HTR-8/SVneo (cell line): ENCODE measurements around the gene IER3IP1.
A peak's percentile ranks its signal among the peaks of the same experiment; 100 is the strongest.
"Not testable (repeated sequence)": the region's sequence is repeated elsewhere in the genome, so short reads cannot be mapped to it uniquely, and the experiment has no call there.

ENCODE experiments used
- DNase-seq: peaks from one replicate; pipeline ENCODE4 v3.0.0; 2011; ENCODE audit warnings: low spot score, mixed read lengths; ENCODE audit not compliant: insufficient read length
- FAIRE-seq: peaks from 2 replicates; lab custom pipeline; 2011; peaks lifted over from hg19 to GRCh38; lab: Jason Lieb, UNC

IER3IP1 gene, protein sequence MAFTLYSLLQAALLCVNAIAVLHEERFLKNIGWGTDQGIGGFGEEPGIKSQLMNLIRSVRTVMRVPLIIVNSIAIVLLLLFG

DNA sequence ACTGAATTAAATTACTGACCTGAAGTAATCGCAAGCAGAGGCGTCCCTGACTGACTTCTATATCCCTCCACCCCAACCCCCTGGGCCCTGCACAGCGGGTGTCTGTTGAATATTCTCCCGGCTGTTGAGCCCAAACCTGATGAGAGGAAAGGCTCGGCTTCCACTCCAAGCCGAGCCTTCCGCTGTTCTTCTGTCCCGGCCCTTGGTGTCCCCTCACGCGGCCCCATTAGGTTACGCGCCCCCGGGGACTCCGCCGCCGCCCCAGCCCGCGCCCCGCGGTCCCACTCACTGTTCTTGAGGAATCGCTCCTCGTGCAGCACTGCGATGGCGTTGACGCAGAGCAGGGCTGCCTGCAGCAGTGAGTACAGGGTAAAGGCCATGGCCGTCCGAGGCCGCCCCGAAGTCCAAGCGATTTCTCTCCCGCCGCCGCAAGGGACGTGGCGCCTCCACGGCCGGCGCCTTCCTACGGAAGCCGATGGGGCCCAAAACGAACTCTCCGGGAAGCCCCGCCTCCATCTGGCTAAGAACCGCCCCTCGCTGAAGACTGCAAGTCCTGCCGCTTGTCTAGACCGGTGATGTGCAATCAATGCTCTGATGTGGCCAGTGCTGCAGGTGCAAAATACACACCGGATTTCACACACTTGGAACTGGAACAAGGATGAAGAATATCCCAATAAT lies at the start of gene IER3IP1:
Gene IER3IP1 (minus strand): TSS at position 467 of the 678 bp plus-strand sequence. CDS start 87 bp downstream, at position 380.
- DNase-seq (peak; percentile 68), FAIRE-seq (no peak)

DNA sequence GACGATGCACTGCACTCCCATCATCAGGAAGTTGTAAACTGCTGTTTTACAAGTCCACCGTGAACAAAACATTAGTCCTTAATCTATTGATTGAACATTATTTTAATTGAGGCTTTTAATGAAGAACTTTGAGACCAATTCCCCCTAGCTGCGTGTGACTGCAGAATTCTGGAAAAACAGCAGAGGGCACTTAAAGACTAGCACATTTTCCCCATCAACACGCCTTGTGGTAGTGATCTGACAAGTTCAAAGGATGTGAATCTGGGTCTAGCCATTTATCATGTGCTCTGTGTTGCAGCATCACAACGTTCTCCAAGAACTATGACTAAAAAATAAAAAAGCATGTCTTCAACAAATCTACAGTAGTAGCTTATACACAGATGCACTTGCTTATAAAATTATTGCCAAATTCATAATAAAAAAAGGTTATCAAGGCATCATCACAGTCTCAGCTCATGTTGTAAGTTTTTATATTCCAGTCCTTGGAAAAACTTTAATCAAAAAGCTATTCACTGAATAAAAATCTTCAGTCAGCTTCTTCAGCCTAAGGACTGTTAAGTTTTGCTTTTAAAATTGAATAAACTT lies 39.5 kb upstream of the IER3IP1 start:
- DNase-seq: peak; percentile 14
- no peak for FAIRE-seq

DNA sequence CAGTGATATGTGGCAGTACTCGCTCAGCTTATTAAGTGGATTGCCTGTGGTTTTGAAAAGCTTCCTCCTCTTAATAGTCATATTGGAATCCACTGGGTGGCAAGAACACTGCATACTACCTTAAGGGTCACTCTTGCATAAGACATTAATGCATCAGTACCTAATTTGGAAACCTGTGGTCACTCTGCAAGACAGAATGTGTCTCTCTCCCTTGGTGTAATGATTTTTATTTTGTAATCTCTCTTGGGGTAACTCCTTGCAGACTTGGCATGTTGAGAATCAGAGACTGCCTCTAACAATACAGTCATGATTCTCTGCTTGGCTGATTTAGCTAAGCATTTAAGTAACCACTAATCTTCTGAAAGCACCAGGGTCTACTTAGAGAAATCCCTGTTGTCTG lies 33.0 kb upstream of the IER3IP1 start:
- FAIRE-seq: no peak
- no peak for DNase-seq

DNA sequence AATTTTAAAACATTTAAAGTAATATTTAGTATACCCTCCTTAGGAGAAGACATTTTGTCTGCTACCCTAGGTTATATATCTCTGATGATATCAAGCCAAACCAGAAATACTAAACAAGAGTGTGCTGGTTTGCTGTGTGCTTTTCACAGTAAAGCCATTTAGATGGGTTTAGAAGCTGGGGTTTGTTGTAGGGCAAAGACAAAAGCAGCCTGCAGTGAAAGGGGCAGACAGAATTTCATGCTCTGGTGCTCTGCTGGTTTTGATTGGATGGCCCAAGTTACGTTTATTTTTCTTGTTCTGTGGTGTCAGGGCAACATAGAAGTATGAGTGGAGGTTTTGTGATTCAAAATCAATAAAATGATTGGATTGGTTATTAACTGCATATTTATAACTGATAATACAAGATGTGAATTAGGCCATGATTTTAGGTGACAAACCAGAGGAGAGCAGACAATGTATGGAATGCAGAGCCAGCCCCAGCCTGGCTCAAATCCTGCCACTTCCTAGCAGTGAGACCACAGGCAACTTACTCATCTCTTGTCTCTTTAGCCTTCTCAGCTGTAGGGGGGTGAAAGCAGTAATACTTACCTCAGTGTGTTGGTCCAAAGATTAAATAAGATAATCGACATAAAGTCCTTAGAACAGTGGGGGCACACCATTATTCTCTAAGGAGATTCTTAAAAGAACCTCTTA lies 30.9 kb upstream of the IER3IP1 start:
- DNase-seq (no peak), FAIRE-seq (no peak)

DNA sequence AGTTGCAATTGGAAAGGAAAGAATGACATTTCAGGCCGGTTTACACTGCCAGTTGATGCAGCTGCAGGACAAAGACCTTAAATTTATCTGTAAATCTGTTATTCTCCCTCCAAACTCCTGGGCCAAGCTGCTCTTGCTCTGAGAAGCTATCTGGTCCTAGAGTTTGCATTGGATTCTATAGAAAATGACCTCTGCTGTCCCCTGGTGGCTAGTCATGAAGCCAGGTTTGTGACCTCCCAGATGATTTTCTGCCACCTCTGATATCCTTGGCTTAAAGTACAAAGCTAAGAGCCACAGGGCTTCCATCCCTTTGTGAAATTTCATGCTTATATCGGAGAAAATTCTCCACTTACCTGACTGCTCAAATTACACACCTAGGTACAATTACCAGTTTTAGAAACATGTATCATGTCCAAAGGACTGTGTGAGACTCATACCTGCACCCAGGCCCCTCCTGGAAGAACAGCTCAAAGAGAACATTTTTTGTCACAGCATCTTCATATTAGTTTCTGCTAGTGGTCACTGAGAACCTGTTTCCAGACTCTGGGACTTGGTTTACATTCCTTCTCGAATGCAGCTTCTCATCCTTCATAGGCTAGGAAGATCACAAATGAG lies 28.9 kb upstream of the IER3IP1 start:
- DNase-seq: peak; percentile 5
- no peak for FAIRE-seq

DNA sequence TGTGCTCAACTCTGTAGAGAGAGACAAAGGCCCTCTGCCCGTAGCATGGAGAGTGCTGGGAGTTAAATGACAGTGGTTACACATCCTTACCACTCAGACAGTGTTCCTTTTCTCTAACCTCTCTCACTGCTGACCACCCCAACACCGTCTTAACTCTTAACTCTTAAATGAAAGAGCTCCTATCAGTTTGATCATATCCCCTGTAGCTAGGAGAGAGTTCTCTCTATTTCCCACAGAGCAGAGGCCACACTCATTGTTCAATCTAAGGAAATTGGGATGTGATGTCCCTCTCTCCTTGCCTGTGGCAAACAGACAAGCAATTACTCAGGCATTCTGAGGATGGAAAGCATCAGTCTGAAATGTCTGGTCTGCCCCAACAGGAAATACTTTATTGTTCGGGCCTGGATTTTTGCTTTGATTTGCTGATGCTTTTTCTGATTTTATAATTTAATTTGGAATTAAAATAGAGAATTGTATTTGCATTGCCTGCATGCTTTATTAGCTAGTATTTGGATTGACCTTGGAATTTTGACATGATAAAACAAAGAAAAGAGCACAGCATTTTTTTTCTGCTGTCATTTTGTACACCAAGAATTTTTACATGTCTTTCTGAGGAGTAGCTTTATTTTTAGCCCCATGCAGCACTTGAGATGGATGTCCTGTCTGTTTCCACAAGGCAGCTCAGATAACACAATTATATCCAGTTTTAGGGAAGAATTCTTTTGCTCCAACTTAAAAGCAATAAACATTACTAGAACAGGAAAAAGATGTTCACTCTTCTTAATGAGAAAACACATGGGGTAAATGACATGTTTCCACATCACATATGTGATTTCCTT lies 27.7 kb upstream of the IER3IP1 start:
- DNase-seq: no peak
- no peak for FAIRE-seq

DNA sequence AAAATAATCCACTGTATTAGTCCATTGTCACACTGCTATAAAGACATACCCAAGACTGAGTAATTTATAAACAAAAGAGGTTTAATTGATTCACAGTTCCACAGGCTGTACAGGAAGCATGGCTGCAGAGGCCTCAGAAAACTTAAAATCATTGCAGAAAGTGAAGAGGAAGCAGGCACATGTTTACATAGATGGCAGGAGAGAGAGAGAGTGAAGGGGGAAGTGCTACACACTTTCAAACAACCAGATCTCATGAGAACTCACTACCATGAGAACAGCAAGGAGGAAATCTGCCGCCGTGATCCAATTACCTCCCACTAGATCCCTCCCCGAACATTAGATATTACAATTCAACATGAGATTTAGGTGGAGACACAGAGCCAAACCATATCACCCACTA lies 19.8 kb upstream of the IER3IP1 start:
- DNase-seq, FAIRE-seq: not testable (repeated sequence)

DNA sequence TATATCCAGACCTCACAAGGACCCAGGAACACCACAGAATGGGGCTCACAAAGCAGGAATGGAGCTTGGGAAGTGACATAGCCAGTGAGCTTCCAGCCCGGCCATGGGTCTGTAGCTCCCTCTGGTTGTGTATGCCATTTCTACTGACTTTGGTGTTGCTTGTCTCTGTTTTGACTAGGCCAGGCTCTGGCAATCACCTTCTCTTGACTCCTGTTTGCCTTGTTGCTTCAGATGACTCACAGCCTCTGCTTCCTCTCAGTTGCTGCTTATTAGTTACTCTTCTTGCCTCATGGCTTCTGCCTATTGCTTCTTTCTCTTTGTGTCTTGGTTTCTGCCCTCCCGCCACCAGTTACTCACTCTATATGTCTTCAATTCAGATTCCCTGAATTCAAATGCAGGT lies 15.8 kb upstream of the IER3IP1 start:
- FAIRE-seq (no peak), DNase-seq (no peak)

DNA sequence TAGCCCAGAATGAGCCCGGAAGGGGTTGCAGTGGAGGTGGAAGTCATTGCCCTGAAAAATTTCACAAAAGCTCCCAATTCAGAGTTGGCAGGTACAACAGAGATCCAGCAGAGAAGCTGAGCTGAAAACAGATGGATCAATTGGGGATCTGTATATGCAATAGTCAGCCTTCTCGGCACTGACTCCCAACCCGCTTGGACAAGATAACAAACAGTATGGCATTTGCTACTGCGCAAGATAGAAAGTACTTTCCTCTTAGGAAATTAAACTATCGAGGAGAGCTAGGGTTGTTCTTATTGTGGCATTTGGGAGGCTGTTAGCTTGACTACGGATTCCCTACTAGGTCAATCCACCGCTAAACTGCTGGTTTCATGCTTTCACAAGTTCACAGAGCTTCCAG lies 11.6 kb upstream of the IER3IP1 start:
- DNase-seq: no peak
- no peak for FAIRE-seq

DNA sequence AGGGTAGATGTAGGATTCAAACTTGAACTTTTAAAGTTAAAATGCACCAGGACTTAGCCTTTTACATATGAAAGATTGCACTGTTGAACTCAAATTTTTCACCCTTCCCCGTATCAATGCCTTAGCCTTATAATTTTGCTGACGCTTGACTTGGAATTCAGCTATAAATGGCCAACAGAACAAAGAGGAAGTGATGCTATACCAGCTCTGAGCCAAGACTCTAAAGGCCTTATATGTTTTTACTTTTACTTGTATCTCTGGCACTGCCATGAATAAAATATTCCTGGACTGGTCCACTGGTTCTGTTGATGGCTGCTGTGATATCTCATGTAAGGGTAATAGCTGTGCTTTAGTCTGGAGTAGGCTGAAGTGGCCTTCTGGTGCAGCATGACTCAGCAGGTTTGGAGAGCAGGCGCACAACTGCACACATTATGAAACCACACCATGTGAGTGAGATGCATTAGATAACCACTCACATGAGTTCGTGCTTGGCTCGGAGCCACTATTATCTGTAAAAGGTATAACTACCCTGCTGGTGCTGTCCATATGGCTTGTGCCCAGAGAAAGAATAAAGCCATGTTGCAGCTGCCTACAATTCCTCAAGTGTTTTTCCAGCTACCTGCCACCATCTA lies 8.4 kb upstream of the IER3IP1 start:
- FAIRE-seq: no peak
- no peak for DNase-seq

DNA sequence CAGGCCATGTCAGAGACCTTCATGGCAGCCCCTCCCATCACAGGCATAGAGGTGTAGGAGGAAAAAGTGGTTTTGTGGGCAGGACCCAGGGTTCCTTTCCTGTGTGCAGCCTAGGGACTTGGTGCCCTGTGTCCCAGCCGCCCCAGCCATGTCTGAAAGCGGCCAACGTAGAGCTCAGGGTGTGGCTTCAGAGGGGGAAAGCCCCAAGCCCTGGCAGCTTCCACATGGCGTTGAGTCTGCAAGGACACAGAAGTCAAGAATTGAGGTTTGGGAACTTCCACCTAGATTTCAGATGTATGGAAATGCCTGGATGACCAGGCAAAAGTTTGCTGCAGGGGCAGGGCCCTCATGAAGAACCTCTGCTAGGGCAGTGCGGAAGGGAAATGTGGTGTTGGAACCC lies 6.0 kb upstream of the IER3IP1 start:
- FAIRE-seq, DNase-seq: not testable (repeated sequence)

DNA sequence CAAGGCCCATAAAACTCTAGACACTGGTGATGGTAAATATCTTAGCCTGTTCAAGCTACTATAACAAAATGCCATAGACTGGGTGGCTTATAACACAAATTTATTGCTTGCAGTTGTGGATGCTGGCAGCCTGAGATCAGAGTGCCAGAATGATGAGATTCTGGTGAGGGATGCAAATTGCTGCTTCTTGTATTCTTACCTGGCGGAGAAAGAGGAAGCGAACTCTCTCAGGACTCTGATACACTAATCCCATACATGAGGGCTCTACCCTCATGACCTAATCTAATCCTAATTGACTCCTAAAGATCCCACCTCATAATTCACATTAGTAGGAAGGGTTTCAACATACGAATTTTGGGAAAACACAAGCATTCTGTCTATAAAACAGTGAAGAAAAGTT lies 4.6 kb upstream of the IER3IP1 start:
- FAIRE-seq: no peak
- DNase-seq: no peak

DNA sequence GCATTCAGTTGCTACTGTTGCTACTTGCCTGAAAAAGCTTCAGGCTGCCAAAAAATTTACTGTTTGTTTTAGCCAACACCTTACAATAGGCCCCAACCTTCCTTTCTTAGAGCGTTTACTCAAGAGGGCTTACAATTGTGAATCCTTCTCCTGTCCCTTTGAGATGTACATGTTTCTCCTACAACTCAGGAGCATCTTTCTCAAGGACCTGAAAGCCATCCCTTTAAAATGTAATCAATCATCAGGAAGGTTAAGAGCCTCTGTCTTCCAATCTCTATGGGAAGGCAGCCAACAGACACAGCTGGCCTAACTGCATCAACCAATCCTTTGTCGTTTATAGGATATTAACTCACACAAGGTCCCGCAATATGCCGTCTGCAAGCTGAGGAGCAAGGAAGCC lies 3.4 kb upstream of the IER3IP1 start:
- FAIRE-seq (no peak), DNase-seq (no peak)

DNA sequence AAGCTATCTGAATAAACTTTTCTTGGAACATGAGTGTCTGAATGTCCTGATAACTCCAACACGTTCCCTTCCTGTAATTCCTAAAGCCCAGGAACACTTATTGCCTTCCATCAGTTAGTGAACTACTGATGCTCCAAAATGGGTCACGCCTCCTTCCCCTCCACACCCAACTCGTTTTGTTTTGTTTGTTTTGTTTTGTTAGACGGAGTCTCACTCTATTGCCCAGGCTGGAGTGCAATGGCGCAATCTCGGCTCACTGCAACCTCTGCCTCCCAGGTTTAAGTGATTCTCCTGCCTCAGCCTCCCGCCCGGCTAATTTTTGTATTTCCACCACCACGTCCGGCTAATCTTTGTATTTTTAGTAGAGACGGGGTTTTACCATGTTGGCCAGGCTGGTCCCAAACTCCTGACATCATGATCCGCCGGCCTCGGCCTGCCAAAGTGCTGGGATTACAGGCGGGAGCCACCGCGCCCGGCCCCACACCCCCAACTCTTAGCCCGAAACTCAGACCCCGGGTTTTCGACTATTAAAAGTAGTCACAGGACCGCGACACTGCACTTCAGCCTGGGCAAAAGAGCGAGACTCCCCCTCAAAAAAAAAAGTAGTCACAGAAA lies 774 bp downstream of the IER3IP1 start:
- FAIRE-seq: no peak

DNA sequence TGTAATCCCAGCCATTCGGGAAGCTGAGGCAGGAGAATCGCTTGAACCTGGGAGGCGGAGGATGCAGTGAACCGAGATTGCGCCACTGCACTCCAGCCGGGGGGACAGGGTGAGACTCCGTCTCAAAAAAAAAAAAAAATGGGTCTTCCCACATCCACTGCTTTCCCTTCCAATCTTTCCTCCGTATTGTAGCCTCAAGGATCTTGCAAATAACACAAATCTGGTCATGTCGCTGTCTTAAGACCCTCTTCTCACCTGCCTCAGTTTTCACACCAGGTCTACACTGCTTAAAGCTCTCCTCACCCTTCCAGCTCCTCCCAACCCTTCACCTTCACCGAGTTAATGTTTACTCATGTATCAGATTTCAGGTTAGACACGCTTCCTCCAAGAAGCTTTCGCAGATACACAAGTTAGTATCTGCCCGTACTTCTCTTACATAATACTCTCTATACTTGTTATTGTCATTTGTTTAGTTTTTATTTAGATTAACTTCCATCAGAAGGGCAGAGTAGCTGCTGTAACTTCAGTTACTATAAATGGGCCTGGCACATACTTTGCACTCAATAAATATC lies 1.5 kb downstream of the IER3IP1 start:
- DNase-seq: no peak
- FAIRE-seq: no peak

More for the DNA sequence above, 774 bp downstream of the IER3IP1 start:
- no peak for DNase-seq

DNA sequence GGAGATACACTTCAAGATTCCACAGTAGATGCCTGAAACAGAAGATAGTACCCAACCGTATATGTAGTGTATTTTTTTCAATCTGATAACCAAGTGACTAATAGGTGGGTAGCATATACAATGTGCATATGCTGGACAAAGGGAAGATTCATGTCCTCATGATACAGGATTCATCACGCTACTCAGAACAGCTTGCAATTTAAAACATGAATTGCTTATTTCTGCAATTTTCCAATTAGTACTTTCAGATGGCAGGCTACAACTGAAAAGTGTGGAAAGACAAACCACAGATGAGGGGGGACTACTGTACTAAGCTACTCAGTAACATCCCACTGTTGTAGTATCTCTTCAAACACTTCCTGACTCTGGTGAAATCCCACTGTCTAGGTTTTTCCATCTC lies 3.7 kb downstream of the IER3IP1 start:
- FAIRE-seq (no peak), DNase-seq (no peak)

DNA sequence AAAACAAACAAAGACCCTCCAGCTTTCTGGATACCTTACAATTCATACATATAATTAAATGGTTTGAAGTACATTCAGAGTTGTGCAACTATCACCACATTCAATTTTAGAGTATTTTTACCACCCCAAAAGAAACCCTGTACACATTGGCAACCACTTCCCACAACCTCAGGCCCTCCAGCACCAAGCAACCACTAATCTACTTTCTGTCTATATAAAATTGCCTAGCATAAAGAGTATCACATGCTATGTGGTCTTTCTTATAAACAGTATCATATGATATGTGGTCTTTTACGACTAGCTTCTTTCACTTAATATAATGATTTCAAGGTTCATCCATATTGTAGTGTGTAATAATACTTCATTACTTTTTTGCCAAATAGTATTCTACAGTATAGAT lies 7.3 kb downstream of the IER3IP1 start:
- DNase-seq (no peak), FAIRE-seq (no peak)

DNA sequence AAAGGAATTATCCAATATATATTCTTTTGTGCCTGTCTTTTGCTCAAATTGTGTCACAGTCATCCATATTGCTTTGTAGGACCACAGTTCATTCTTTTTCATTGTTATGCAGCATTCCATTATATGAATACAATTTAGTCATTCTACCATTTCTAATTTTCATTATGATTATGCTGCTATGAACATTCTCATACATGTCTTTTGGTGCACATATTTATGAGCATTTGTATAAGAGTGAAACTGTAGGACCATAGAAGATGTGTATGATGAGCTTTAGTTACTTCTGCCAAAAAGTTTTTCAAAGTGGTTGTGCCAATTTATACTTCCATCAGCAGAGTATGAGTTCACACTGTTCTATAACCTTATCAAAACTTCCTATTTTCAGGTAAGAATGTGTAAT lies 7.7 kb downstream of the IER3IP1 start:
- FAIRE-seq: no peak
- DNase-seq: no peak

DNA sequence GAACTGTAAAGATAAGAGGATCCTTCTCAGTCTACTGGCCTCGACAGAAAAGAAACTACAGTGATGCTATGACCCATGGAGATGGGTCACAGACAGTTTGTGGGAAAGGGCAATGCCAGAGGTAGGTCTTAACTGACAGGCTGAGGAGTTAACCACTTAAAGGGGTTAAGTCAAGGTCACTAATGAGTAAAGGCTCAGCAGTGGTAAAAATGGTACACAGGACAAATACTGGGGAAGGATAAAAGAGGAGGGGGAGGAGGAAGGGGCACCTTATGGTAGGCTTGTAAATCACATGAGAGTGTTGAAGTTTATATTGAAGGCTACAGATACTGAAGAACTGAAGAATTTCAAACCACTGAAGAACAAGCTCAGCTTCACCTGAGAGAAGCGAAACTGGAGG lies 9.9 kb downstream of the IER3IP1 start:
- no peak for FAIRE-seq
- no peak for DNase-seq
